Liver (tissue), 3 donors: ENCODE measurements around the gene C1orf52.

Experiments used
- RAD21 ChIP-seq, 2 donors: IDR thresholded peaks; 2 replicates each; pipeline ENCODE4 v1.6.1; 2016; ENCODE audit warnings: antibody characterized with exemption in 2 of 2, mild to moderate bottlenecking in 2 of 2
- TF ChIP-seq, protein P1 (sequence below): fragments of 150-350 bp; IDR thresholded peaks from 2 replicates; pipeline ENCODE4 v1.5.1; 2017; ENCODE audit warnings: improper control_type of control experiment, low read depth, low read length; ENCODE audit not compliant: missing input control
- TF ChIP-seq, protein P2 (sequence below): IDR thresholded peaks from 2 replicates; pipeline ENCODE4 v1.6.1; 2016; ENCODE audit warnings: antibody characterized with exemption, mild to moderate bottlenecking
- donor health status: healthy.
- donor health status: healthy.

DNA sequence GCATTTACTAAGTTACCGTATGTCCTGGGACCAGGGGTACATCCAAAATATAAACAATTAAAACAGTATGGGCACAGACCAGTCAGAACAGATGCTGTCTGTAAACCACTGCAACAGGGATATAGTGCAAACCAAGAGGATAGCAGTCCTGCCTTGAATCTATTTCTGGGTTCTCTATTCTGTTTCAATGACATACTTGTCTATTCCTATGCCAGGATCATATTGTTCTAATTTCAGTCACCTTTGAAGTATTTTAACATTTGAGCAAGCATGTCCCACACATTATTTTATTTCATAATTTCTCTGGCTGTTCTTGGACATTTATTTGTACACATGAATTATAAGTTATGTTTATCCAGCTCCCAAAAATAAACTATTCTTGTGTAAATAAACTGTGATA, 30.5 kb downstream of the C1orf52 start:
- TF ChIP-seq RAD21 (IDR thresholded peaks at IDR 0.05) = no peak
- TF ChIP-seq, protein P1, sequence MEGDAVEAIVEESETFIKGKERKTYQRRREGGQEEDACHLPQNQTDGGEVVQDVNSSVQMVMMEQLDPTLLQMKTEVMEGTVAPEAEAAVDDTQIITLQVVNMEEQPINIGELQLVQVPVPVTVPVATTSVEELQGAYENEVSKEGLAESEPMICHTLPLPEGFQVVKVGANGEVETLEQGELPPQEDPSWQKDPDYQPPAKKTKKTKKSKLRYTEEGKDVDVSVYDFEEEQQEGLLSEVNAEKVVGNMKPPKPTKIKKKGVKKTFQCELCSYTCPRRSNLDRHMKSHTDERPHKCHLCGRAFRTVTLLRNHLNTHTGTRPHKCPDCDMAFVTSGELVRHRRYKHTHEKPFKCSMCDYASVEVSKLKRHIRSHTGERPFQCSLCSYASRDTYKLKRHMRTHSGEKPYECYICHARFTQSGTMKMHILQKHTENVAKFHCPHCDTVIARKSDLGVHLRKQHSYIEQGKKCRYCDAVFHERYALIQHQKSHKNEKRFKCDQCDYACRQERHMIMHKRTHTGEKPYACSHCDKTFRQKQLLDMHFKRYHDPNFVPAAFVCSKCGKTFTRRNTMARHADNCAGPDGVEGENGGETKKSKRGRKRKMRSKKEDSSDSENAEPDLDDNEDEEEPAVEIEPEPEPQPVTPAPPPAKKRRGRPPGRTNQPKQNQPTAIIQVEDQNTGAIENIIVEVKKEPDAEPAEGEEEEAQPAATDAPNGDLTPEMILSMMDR = no peak
- TF ChIP-seq, protein P2, sequence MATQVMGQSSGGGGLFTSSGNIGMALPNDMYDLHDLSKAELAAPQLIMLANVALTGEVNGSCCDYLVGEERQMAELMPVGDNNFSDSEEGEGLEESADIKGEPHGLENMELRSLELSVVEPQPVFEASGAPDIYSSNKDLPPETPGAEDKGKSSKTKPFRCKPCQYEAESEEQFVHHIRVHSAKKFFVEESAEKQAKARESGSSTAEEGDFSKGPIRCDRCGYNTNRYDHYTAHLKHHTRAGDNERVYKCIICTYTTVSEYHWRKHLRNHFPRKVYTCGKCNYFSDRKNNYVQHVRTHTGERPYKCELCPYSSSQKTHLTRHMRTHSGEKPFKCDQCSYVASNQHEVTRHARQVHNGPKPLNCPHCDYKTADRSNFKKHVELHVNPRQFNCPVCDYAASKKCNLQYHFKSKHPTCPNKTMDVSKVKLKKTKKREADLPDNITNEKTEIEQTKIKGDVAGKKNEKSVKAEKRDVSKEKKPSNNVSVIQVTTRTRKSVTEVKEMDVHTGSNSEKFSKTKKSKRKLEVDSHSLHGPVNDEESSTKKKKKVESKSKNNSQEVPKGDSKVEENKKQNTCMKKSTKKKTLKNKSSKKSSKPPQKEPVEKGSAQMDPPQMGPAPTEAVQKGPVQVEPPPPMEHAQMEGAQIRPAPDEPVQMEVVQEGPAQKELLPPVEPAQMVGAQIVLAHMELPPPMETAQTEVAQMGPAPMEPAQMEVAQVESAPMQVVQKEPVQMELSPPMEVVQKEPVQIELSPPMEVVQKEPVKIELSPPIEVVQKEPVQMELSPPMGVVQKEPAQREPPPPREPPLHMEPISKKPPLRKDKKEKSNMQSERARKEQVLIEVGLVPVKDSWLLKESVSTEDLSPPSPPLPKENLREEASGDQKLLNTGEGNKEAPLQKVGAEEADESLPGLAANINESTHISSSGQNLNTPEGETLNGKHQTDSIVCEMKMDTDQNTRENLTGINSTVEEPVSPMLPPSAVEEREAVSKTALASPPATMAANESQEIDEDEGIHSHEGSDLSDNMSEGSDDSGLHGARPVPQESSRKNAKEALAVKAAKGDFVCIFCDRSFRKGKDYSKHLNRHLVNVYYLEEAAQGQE = no peak
